ENCODE results near the gene PRSS8.

PRSS8 gene

DNA sequence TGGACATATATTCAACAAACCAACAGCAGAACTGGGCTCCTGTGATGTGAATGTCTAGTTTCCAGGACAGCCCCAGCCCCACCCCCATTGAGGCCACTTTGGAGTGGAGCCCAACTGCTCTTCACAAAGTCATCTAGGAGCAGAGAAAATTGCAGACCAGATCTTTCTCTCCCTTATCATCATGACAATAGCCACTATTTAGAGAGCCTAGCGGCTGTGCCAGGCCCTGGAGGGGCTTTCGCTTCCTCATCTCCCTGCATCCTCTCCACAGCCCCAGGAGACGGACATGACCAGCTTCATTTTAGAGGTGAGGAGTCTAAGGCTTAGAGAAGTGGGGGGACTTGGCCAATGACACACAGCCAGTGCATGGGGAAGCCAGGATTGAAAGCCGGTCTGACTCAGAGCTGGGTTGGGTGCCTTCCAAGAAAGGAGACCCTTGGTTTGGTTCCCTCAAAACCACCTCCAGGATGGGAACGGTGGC is 1.4 kb downstream of the PRSS8 start:
- POLR2A ChIA-PET = no interaction called here
- DNase-seq (ENCODE audit: low read depth, low spot score) = no peak
- TF ChIP-seq, protein P1, sequence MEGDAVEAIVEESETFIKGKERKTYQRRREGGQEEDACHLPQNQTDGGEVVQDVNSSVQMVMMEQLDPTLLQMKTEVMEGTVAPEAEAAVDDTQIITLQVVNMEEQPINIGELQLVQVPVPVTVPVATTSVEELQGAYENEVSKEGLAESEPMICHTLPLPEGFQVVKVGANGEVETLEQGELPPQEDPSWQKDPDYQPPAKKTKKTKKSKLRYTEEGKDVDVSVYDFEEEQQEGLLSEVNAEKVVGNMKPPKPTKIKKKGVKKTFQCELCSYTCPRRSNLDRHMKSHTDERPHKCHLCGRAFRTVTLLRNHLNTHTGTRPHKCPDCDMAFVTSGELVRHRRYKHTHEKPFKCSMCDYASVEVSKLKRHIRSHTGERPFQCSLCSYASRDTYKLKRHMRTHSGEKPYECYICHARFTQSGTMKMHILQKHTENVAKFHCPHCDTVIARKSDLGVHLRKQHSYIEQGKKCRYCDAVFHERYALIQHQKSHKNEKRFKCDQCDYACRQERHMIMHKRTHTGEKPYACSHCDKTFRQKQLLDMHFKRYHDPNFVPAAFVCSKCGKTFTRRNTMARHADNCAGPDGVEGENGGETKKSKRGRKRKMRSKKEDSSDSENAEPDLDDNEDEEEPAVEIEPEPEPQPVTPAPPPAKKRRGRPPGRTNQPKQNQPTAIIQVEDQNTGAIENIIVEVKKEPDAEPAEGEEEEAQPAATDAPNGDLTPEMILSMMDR (IDR thresholded peaks at IDR 0.05; ENCODE audit: insufficient read depth, low read length, missing control alignments) = no peak
- no peak overlapping the region for H3K4me3 ChIP-seq (ENCODE audit: low read depth, low read length)
- CTCF ChIA-PET = interaction anchor here (1.1 kb wide), 1 partner anchor 10 kb away, joined by 3 read pairs; no protein-coding TSS in a partner anchor

DNA sequence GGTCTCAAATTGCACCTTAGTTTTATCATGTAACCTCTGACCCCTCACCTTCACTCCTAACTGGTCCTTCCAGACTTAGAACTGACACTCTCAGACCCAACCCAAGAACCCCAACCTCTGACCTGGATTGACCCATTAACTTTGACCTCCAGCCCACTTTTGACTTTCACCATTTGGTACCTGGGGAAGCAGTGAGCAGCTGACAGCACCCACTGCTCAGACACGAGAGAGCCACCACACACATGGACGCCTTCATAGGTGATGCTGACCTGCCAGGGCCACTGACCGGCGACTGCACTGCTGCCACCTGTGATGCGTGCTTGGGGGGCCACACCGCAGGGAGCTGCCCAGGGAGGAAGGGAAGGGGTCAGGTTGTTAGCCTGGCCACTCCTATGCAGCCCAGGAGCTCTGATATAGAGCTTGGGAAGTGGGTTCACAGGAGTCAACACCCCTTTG is 2.5 kb downstream of the PRSS8 start:
- TF ChIP-seq, protein P1 (IDR thresholded peaks at IDR 0.05; ENCODE audit: insufficient read depth, low read length, missing control alignments) = no peak
- DNase-seq (ENCODE audit: low read depth, low spot score) = no peak
- CTCF ChIA-PET = interaction anchor here (1.0 kb wide), 1 partner anchor 9 kb away, joined by 6 read pairs; no protein-coding TSS in a partner anchor
- POLR2A ChIA-PET = no interaction called here
- no peak overlapping the region for H3K4me3 ChIP-seq (ENCODE audit: low read depth, low read length)

DNA sequence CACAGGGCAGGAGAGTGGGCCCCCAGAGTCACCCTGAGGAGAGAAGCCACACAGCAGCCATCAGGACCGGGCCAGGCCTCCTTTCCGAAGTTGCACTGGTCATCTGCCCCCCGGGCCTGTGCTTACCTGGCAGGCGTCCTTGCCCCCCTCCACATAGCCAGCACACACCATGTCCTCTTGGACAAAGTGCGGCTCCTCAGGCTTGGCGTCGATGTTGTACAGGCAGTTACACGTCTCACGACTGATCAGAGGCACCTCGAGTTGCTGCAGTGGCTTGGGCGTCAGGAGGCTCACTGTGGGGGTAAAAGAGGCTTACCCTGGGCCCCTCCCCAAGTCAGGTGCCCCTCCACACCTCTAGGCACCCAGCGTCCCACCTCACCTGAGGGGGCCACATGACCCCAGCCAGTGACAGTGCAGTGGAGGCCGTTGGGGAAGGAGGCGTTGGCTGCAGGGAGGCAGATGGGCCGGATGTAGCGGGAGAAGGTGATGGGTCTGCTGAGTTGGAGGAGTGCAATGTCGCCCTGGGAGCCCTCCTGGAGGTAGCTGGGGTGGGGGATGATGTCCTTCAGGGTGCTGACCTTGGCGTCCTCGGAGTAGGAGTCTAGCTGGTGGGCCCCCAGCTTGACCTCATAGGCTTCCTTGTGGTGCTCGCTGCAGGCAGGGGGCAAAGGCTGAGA is 3.1 kb downstream of the PRSS8 start:
- no peak overlapping the region for H3K4me3 ChIP-seq (ENCODE audit: low read depth, low read length)
- ChIA-PET POLR2A (no interaction called here), CTCF (interaction anchor here (1.9 kb wide), 1 partner anchor 10 kb away, joined by 6 read pairs; no protein-coding TSS in a partner anchor)
- TF ChIP-seq, protein P1 (IDR thresholded peaks at IDR 0.05; ENCODE audit: insufficient read depth, low read length, missing control alignments) = no peak
- no peak for DNase-seq (ENCODE audit: low read depth, low spot score)

DNA sequence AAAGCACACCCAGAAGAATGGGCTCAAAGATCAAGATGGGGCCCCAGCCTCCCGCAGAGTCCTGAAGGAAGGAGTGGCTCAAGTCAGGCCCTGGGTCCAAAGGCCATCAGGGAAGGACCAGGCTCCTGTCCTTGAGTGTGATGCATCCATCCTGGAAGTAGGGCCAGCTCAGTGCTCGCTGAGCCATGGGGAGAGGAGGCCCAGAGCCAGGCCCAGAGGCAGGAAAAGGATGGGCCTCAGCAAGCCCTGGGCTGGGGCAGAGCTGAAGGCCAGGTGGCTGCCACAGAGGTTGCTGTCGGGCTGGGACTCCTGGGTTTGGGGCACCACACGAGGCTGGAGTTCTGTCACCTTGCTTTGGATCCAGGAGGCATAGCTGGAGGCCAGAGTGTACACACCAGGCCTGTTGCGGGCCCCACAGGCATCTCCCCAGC is 3.7 kb downstream of the PRSS8 start:
- H3K4me3 ChIP-seq (ENCODE audit: low read depth, low read length) = no peak overlapping the region
- TF ChIP-seq, protein P1 (IDR thresholded peaks at IDR 0.05; ENCODE audit: insufficient read depth, low read length, missing control alignments) = no peak
- POLR2A ChIA-PET = no interaction called here
- DNase-seq (ENCODE audit: low read depth, low spot score) = no peak
- CTCF ChIA-PET = interaction anchor here (1.9 kb wide), 1 partner anchor 10 kb away, joined by 6 read pairs; no protein-coding TSS in a partner anchor

DNA sequence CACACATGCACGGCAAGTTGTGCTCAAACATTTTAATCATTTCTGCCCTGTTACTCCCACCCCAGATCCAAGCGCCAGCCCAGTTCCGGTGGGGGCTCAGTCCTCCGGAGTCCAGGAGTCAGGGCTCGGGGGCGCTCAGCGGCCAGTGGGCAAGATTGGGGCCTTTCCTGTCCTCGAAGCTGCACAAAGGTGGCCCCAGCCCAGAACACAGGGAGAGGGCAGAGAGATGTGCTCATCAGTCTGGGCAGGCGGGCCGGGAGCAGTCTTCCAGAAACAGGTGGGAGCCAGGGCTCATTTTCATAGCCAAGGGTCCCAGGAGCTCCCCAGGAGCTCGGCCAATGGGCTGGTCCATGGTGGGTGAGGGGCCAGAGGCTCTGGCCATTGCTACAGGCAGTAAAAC is 4.1 kb downstream of the PRSS8 start:
- no peak overlapping the region for H3K4me3 ChIP-seq (ENCODE audit: low read depth, low read length)
- TF ChIP-seq, protein P1 (IDR thresholded peaks at IDR 0.05; ENCODE audit: insufficient read depth, low read length, missing control alignments) = no peak
- ChIA-PET POLR2A (interaction anchor here (1.5 kb wide), 1 partner anchor 10 kb away, joined by 3 read pairs; no protein-coding TSS in a partner anchor), CTCF (interaction anchor here (1.9 kb wide), 1 partner anchor 11 kb away, joined by 6 read pairs; no protein-coding TSS in a partner anchor)
- DNase-seq (ENCODE audit: low read depth, low spot score) = no peak

DNA sequence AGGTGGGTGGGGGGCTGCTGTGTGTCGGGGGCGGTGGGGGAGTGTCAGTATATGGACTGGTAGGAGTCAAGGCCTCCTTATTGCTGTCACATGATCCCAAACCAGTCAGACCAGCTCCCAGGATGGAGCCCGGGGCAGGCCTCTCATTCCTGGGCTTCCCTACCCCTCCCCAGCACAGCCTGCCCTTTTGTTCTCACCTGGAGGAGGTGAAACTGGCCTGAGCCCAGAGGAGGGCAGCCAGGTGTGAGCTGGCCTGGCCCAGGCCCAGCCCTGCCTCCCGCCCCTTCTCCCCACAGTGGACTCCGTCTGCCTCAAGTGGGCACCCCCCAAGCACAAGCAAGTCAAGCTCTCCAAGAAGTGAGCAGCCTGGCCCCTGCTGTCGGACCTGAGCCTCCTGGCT is 4.6 kb downstream of the PRSS8 start:
- no peak overlapping the region for H3K4me3 ChIP-seq (ENCODE audit: low read depth, low read length)
- no peak for DNase-seq (ENCODE audit: low read depth, low spot score)
- POLR2A ChIA-PET = interaction anchor here (1.0 to 1.5 kb wide), 2 partner anchors 10 to 11 kb away, joined by 3 read pairs; no protein-coding TSS in a partner anchor
- TF ChIP-seq, protein P1 (IDR thresholded peaks at IDR 0.05; ENCODE audit: insufficient read depth, low read length, missing control alignments) = no peak
- CTCF ChIA-PET = interaction anchor here (1.6 to 1.9 kb wide), 2 partner anchors 8 to 11 kb away, joined by 4 to 6 read pairs; no protein-coding TSS in a partner anchor

Measured in AG04449 (cell line).